IPS DF 4.7 (cell line): ENCODE results near the gene HSPA9.

ENCODE experiments used
- DNase-seq: peaks from one replicate; pipeline ENCODE4 v3.0.0-alpha.2; 2013; ENCODE audit warnings: low spot score; ENCODE audit errors: extremely low read depth

The HSPA9 gene

GRCh38 chr5:138575194-138576015 is at the start of gene HSPA9:
TSS of gene HSPA9 (minus strand) at chr5:138575401. CDS start at chr5:138575318, 83 bp downstream.
- DNase-seq, result peak; percentile 96

GRCh38 chr5:138623053-138623452 is 47.9 kb upstream of the HSPA9 start:
- DNase-seq, result no peak

GRCh38 chr5:138622051-138622450 is 46.9 kb upstream of the HSPA9 start:
- DNase-seq, result no peak

- DNase-seq, result no peak
Observed at GRCh38 chr5:138620663-138621224, 45.5 kb upstream of the HSPA9 start.

- DNase-seq, result no peak
Observed at GRCh38 chr5:138616508-138616907, 41.3 kb upstream of the HSPA9 start.

- no peak for DNase-seq
Observed at GRCh38 chr5:138615461-138615860, 40.3 kb upstream of the HSPA9 start.

GRCh38 chr5:138611678-138612218 is 36.5 kb upstream of the HSPA9 start:
- no peak for DNase-seq

GRCh38 chr5:138610918-138611677 is 35.9 kb upstream of the HSPA9 start:
- no peak for DNase-seq

GRCh38 chr5:138610415-138610917 is 35.3 kb upstream of the HSPA9 start:
- no peak for DNase-seq

- DNase-seq, result no peak
Observed at GRCh38 chr5:138606378-138607064, 31.3 kb upstream of the HSPA9 start.

GRCh38 chr5:138605254-138605972 is 30.2 kb upstream of the HSPA9 start:
- DNase-seq, result no peak

GRCh38 chr5:138604176-138604785 is 29.1 kb upstream of the HSPA9 start:
- no peak for DNase-seq

- no peak for DNase-seq
Observed at GRCh38 chr5:138603249-138603920, 28.2 kb upstream of the HSPA9 start.

GRCh38 chr5:138602371-138603000 is 27.3 kb upstream of the HSPA9 start:
- no peak for DNase-seq

GRCh38 chr5:138601444-138601843 is 26.2 kb upstream of the HSPA9 start:
- no peak for DNase-seq

GRCh38 chr5:138600446-138600845 is 25.2 kb upstream of the HSPA9 start:
- no peak for DNase-seq

GRCh38 chr5:138597661-138598400 is 22.6 kb upstream of the HSPA9 start:
- no peak for DNase-seq
